HL-60 (cell line): Measurements from ENCODE around the gene NPTX2.

Experiments used
- DNase-seq, 2 experiments: peaks; one replicate each; pipeline ENCODE4 v3.0.0-alpha.2; 2010 to 2020; ENCODE audit warnings: low read depth in 1 of 2, low spot score in 1 of 2
- H3K27ac ChIP-seq: fragments of 250-450 bp; sonication (Bioruptor Pico); replicated peaks from 2 replicates; pipeline ENCODE4 v1.5.1; 2020; ENCODE audit warnings: mild to moderate bottlenecking, moderate library complexity
- H3K27me3 ChIP-seq: fragments of 250-450 bp; sonication (Bioruptor Pico); 2 replicates; pipeline ENCODE4 v1.5.1; 2021; ENCODE audit warnings: mild to moderate bottlenecking, moderate library complexity; ENCODE audit not compliant: insufficient read depth, poor library complexity, severe bottlenecking
- H3K4me3 ChIP-seq: replicated peaks from 2 replicates; pipeline ENCODE4 v1.5.1; 2011; ENCODE audit warnings: mild to moderate bottlenecking, control low read depth, low read length; ENCODE audit not compliant: insufficient read depth
- CTCF ChIP-seq: IDR thresholded peaks from one replicate; pipeline ENCODE4 v1.5.1; 2011; ENCODE audit warnings: low read length, control low read depth, inconsistent platforms; ENCODE audit not compliant: insufficient read depth
- GABPA ChIP-seq: IDR thresholded peaks from 2 replicates; pipeline ENCODE4 v1.6.1; 2012; ENCODE audit warnings: low read depth
- POLR2AphosphoS5 ChIP-seq: IDR thresholded peaks from 2 replicates; pipeline ENCODE4 v1.6.1; 2012; ENCODE audit warnings: low read depth
- REST ChIP-seq: IDR thresholded peaks from 2 replicates; pipeline ENCODE4 v1.6.1; 2012; ENCODE audit warnings: low read depth; ENCODE audit not compliant: insufficient replicate concordance
- SPI1 ChIP-seq: IDR thresholded peaks from 2 replicates; pipeline ENCODE4 v1.6.1; 2012; ENCODE audit warnings: low read depth, mild to moderate bottlenecking, borderline replicate concordance

NPTX2 gene

GRCh38 chr7:98661607-98662006 is 44.5 kb downstream of the NPTX2 start:
- Histone ChIP-seq H3K27me3 (no peaks in the 10 kb centered on the region), H3K27ac (no peak overlapping the region), H3K4me3 (no peak overlapping the region)
- DNase-seq = no peak
- TF ChIP-seq GABPA (no peak), POLR2AphosphoS5 (no peak), REST (no peak), SPI1 (no peak), CTCF (no peak)

- Histone ChIP-seq H3K27me3 (no peaks in the 10 kb centered on the region), H3K4me3 (no peak overlapping the region), H3K27ac (no peak overlapping the region)
- no peak for DNase-seq
- TF ChIP-seq REST = no peak
- no peak for TF ChIP-seq GABPA
- no peak for TF ChIP-seq SPI1
- TF ChIP-seq POLR2AphosphoS5 = no peak
- TF ChIP-seq CTCF = no peak
Measured at GRCh38 chr7:98662289-98662688, 45.2 kb downstream of the NPTX2 start.

GRCh38 chr7:98664882-98665281 is 47.8 kb downstream of the NPTX2 start:
- H3K27me3 ChIP-seq = no peaks in the 10 kb centered on the region
- no peak for TF ChIP-seq POLR2AphosphoS5
- no peak for TF ChIP-seq CTCF
- no peak for TF ChIP-seq REST
- TF ChIP-seq SPI1 = no peak
- no peak for TF ChIP-seq GABPA
- H3K4me3 ChIP-seq = no peak overlapping the region
- H3K27ac ChIP-seq = no peak overlapping the region
- no peak for DNase-seq
